Gastroesophageal sphincter (tissue), 3 donors: ENCODE results near the gene SLC6A1.

ENCODE experiments used
- EP300 ChIP-seq: sonication (generic); formaldehyde crosslinking; IDR thresholded peaks from one replicate; pipeline ENCODE4 v1.6.1; 2017; ENCODE audit warnings: antibody characterized with exemption, mild to moderate bottlenecking
- POLR2A ChIP-seq, 2 donors: fragments of 450-650 bp; IDR thresholded peaks; one replicate each; pipeline ENCODE4 v1.6.1; 2017; ENCODE audit warnings: antibody characterized with exemption in 2 of 2, mild to moderate bottlenecking in 2 of 2, moderate library complexity in 1 of 2
- TF ChIP-seq, protein P1 (sequence below), 4 experiments: fragments of 200-600 bp in 2 of 4; fragments of 450-650 bp in 2 of 4; sonication (generic) in 1 of 4; IDR thresholded peaks; one replicate each; pipeline ENCODE4 v1.5.1; 2017 to 2019; ENCODE audit warnings: antibody characterized with exemption in 4 of 4, mild to moderate bottlenecking in 2 of 4, moderate library complexity in 2 of 4

DNA sequence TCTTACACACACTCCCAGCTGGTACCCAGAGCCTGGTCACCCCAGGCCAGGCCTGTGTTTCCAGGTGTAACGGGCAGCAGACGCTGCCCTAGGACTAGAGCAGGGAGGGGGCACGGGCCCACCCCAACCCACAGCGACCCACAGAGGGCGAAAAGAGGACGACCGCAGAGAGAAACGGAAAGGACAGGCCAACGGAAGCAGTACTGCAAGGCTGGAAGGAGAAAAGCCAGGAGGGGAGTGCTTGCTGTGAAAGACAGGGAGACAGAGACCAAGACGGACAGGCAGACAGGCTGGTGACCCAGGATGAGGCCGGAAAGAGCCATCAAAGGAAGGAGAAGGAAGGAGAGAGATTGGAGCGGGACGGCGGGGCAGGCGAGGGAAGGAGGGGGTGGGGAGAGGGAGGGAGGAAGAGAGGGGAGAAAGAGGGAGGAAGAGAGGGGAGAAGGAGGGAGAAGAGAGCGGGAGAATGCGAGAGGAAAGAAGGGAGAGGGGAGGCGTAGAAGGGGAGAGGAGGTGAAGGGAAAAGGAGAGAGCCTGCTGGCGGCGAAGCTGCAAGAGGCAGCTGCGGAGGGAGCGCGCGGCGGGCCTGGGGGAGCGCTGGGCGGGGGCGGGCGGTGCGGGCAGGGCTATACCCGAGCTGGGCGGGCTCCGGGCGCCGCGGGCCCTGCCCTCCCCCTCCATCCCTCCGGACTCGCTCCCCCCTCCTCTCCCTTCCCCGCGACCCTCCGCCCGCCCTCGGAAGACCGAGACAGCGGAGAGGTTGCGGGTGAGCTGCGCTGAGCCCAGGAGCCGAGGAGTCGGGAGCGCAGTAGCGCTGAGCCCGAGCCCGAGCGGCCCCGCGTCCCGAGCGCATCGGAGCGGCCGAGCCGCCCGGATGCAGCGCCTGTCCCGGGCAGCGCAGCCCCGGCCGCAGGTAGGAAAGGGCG, at the start of gene SLC6A1:
- TF ChIP-seq, protein P1, sequence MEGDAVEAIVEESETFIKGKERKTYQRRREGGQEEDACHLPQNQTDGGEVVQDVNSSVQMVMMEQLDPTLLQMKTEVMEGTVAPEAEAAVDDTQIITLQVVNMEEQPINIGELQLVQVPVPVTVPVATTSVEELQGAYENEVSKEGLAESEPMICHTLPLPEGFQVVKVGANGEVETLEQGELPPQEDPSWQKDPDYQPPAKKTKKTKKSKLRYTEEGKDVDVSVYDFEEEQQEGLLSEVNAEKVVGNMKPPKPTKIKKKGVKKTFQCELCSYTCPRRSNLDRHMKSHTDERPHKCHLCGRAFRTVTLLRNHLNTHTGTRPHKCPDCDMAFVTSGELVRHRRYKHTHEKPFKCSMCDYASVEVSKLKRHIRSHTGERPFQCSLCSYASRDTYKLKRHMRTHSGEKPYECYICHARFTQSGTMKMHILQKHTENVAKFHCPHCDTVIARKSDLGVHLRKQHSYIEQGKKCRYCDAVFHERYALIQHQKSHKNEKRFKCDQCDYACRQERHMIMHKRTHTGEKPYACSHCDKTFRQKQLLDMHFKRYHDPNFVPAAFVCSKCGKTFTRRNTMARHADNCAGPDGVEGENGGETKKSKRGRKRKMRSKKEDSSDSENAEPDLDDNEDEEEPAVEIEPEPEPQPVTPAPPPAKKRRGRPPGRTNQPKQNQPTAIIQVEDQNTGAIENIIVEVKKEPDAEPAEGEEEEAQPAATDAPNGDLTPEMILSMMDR (IDR thresholded peaks at IDR 0.05), result no peak
- TF ChIP-seq POLR2A (IDR thresholded peaks at IDR 0.05) (no peak), EP300 (no peak)
